HL-60 (cell line): ENCODE data around the gene KCNH1.

Source experiments
- CTCF ChIP-seq: IDR thresholded peaks from one replicate; pipeline ENCODE4 v1.5.1; 2011; ENCODE audit warnings: low read length, control low read depth, inconsistent platforms; ENCODE audit not compliant: insufficient read depth
- POLR2AphosphoS5 ChIP-seq: IDR thresholded peaks from 2 replicates; pipeline ENCODE4 v1.6.1; 2012; ENCODE audit warnings: low read depth
- REST ChIP-seq: IDR thresholded peaks from 2 replicates; pipeline ENCODE4 v1.6.1; 2012; ENCODE audit warnings: low read depth; ENCODE audit not compliant: insufficient replicate concordance

GRCh38 chr1:210754878-210755665, 378.9 kb downstream of the KCNH1 start:
- TF ChIP-seq REST (no peak), CTCF (no peak), POLR2AphosphoS5 (no peak)
